ENCODE measurements around the gene C16orf78.

Gene C16orf78

GRCh38 chr16:49373504-49373903 is at the start of gene C16orf78:
TSS of gene C16orf78 (plus strand) at chr16:49373804. CDS start at chr16:49373940, 136 bp downstream.
- no peak for DNase-seq

GRCh38 chr16:49324703-49325102 is 48.9 kb upstream of the C16orf78 start:
- no peak for DNase-seq

- no peak for DNase-seq
These were observed 46.1 kb upstream of the C16orf78 start for GRCh38 chr16:49327466-49327865.

DNA sequence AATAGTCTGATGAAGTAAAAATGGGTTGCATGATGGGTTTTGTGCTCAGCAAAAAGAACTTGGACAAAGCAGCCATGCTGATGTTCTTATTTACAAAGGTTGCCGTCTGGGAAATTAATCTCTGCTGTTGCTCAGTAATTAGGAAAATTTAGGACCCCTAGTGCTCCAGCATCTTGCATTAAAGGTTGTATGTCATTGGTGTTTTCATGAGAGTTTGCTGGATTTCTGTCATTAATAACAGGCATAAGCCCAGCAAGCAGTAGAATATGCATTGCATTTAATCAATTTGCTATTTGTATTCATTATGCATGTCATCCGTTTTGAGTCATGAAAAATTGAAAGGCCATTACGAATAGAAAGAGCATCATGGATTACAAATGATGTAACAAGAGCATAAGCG is 45.3 kb upstream of the C16orf78 start:
- no peak for DNase-seq

DNA sequence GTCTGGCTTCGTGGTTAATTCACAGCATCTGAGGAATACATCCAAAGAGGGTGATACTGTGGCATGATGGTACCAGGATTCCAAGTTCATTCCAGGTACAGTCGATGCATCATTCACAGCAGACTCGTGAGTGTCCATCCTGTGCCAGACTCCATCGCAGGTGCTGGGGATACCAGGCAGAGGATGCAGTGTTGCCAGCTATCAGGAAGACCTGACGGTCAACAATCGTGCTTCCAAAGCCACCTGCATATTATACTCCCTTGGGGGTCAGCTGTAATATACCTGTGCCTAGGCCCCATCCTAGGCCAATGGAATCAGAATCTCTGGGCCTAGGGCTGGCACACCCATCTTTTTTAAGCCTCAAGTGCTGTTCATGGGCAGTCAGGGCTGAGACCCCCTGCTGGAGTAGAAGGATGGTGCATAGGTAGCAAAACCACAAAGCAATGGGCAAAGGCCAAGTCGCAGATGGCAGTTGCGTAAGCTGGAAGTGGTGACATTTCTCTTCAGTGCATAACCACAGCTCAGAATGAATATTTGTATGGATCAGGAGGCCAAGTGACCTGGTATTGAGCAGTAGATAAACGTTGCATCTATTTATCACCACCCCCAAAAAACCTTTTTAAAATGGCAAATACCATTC is 42.9 kb upstream of the C16orf78 start:
- no peak for DNase-seq

DNA sequence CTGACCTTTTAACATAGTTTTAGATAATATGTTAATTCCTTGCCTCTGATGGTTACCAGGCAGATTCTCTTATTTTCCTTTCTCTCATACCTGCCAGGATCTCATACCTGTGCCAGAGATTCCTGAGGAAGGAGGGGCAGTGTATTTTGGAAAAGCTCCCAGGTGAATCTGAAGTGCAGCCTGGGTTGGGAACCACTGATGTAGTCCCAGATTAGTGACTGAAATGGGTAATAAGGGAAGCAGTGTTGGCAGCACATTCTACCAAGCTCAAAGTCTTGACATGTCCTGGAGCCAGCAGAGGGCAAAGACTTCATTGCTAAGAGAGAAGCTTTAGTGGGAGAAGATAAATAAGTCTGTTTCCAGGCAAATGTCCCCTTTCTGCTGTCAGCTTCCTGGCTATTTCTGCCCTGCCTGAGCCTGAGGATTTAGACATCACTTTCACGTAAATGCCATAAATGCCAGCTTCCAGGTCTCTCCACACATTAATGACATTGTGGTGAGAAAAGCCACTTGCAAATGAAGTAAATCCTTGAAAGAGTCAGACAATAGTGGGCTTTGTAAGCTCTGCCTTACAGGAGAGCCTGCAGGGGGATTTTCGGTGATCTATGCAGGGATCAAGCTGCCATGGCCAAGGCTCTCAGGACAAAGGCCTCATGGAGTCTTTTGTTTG is 40.9 kb upstream of the C16orf78 start:
- DNase-seq, result no peak

GRCh38 chr16:49333259-49333597 is 40.4 kb upstream of the C16orf78 start:
- DNase-seq, result no peak

- no peak for DNase-seq
These were observed 37.8 kb upstream of the C16orf78 start for GRCh38 chr16:49335828-49336227.

DNA sequence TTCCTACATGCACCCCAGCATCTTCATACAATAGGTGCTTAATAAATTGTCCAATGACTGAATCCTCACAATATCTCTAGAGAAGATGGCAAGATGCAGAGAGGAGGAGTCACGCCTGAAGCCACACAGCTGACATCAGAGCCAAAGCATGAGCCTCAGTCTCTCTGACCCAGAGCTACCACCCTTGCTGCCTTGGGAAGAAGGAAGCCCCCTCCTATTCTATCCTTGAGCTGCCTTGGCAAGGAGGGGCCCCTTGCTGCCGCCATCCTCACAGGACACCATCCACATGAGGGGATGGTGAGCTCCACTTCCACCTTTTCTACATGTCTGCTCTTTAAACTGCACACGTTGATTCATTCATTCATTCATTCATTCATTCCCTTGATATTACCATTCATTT is 37.0 kb upstream of the C16orf78 start:
- DNase-seq, result no peak

DNA sequence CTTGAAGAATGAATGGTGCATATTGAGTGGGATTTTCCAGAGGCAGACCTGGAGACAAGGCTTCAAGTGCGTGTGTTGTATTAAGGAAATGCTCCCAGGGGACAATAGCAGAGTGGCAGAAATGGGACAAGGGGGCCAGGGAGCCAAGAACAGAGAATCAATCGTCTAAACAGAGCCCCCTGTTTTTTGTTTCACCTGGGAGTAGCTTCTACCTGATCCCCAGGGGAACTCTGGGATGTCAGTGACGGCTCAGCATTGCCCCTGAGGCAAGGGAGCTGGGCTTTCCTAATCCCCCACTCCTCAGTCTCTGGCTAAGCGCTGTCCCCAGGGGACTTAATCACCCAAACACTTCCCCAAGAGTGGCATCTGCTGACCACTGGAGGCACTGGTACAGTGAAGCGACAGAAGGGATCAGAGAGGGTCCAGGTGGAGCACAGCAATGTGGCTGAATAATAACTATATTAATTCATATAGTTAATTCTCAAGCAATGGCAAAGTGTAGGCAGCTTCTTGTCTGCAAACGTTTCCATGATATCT is 35.7 kb upstream of the C16orf78 start:
- DNase-seq, result no peak

DNA sequence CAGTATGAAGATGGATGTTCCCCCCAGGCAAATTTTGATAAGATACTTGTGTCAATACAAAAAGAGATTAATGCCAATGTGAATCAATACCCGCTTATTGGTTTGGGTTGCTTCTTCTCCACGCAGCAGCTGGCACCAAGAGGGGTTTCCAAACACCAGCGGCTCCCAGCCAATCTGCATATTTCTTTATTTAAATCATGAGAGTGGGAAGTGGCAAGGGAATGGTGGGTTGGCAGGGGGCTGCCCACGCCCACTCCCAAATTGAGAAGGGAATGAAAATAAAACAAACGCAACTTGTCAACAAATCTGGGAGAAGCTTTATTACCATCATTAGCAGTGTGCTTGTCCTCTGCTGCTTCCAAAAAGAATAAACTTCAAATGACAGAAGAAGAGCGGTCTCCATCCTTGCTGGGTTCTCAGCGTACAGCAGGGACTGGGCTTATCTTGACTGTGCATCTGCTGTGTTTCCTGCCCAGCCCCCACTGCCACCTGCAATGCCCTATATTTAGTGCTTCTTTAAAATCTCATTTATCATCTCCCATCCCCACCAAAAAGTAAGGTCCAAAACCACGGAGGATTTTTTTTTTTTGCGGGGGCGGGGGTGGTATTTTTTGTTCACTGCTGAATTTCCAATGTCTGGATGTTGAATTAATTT is 34.9 kb upstream of the C16orf78 start:
- DNase-seq, result no peak

GRCh38 chr16:49340466-49340865 is 33.1 kb upstream of the C16orf78 start:
- no peak for DNase-seq

GRCh38 chr16:49341706-49342105 is 31.9 kb upstream of the C16orf78 start:
- no peak for DNase-seq

GRCh38 chr16:49342336-49343265 is 31.0 kb upstream of the C16orf78 start:
- DNase-seq, result no peak

DNA sequence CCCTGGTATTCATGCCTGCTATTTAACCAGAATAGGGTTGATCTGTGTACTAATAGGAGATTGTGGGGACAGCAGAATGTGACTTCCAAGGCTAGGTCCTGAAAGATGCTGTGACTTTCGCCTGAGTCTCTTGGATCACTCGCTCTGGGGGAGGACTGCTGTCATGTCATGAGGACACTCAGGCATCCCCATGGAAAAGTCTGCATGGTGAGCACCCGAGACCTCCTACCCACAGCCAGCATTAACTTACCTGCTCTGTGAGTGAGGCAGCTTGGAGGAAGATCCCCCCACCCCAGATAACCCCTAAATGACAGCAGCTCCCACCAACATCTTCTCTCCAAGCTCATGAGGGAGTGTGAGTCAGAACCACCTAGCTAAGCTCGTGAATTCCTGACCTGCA is 30.3 kb upstream of the C16orf78 start:
- no peak for DNase-seq

DNA sequence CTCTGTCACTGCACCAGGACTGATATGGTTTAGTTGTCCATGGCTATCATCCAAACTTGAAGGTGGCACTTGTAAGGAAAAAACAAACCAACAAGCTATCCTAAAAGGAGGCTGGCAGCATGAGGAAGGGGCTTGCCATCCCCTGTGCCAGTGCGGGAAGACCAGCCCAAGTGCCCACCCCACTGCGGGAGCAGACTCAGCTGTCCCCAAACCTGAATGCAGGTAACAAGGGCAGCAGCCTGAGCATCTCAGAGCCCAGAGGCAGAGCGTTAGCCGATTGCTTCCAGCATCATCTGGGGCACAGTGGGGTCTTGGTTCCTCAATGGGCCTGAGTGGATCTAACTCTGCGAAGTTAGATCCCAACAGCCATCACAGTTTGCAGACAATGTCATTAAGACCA is 29.2 kb upstream of the C16orf78 start:
- DNase-seq, result no peak

DNA sequence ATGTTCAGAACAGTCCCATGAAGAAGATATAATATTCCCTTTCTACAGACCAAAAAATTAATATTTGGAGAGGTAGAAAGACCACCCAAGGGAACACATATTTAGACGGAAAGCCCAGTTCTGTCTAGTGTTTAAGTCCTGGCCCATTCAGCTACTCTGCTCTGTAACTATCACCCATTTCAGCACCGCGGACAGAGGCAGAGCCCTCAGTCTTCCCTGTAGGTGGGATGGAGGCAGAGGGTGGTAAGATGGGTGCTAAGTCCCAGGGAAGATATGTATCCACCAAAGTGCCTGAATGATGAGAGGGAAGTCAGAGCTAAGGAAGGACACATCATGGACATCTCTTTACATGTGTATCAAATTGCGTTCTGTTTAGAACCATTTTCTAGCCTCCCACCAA is 27.8 kb upstream of the C16orf78 start:
- no peak for DNase-seq

GRCh38 chr16:49346459-49346858 is 27.1 kb upstream of the C16orf78 start:
- DNase-seq, result no peak

DNA sequence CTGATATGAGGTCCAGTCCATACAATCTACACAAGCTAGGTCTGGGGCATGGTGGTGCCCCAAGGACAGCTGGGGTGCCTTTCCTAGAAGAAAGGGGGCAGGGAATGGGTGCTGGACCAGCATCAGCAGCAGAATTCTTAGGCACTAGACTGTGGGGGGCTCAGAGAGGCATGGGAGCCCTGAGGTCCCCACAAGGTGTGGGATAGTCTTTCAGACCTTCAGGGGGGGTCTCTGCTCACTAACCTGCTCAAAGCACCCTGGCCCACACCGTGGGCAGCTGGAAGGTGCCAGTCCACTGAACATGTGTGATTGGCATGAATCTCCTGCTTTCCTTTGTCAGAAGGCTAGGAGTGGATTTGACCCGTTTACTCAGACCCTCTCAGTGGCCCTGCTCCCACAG is 26.1 kb upstream of the C16orf78 start:
- DNase-seq, result no peak

DNA sequence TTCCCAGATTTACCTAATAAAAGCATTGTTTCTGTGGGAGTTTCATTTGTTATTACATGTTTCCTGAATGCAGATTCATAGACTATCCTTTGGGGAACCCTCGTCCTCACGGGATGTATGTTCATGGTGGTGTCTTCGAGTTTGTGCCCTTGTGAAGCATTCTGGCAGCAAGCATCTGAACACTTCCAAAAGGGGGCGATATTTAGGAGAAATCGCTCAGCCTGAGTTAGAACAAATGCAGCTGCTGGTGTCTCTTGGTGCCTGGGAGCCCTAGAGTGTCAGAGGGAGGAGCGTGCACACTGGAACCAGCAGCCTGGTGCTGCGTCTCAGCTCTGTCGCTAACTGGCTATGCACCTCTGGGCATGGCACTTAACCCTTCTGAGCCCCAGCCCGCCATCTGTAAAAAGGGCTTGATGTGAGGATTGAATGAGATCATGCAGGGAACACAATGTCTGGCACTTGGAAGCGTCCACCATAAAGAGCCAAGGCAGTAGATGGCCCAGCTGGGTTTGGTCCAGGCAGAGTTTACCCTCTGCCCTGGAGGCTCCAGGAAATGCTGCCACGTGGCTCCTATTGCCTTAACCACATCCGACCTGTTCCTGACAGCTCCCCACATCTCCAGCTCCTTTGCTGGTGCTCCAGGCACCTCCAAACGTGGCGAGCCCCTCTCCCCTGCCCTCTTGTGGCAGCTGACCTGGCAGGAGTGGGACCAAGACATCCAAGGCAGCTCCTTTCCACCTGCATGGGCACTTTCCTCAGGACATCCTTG is 25.0 kb upstream of the C16orf78 start:
- no peak for DNase-seq

DNA sequence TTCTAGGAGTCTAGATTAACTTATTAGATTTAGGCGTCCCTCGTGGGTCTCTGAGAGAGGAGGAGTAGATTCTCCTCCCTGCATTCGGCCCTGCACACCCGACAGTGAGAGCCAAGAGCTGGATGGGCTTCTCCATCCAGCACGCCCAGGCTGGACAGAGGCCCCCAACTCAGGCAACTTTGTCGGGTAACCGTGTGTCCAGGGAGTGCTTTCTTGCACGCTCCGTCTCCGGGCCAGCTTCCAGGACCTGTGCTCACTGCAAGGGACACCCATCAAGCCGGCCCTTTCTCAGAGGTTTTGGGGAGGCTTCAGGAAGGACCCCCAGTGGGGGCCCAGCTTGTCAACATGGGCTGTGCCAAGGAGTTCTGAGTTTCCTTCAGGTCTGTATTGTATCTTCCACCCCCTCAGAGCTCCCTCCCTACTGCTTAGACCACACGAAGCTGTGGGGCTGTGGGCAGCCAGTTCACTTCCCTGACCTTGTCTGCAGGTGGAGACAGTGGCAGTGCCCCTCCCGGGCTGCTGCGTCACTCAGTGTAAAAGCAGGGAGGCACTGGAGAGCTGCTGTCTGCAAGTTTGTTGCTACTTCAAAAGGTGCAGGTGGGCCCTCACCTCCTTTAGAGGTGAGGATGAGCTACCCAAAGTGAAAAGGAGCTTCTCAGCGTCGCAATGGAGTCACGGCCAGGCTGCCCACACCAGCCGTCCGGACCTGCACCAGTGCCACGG is 24.0 kb upstream of the C16orf78 start:
- DNase-seq, result no peak

Measured in CD4-positive, alpha-beta T cell treated with Interleukin-4 for 1 hour (primary cell).